IPS-18c (cell line): ENCODE data around the gene SERGEF.

Experiments used
- H3K4me3 ChIP-seq: 2 replicates; pipeline ENCODE4 v1.7.0; 2013; ENCODE audit warnings: low read depth, mild to moderate bottlenecking, low read length, moderate library complexity; ENCODE audit not compliant: insufficient read depth
- H3K9me3 ChIP-seq: one replicate; pipeline ENCODE4 v1.6.1; 2013; ENCODE audit warnings: mild to moderate bottlenecking, low read length, moderate library complexity; ENCODE audit not compliant: control insufficient read depth, insufficient read depth

Gene SERGEF

GRCh38 chr11:17767301-17767885 lies 245.5 kb downstream of the SERGEF start:
- H3K9me3 ChIP-seq: no peaks in the 10 kb centered on the region
- no peak overlapping the region for H3K4me3 ChIP-seq

- no peak overlapping the region for H3K4me3 ChIP-seq
- H3K9me3 ChIP-seq: no peaks in the 10 kb centered on the region
Measured at GRCh38 chr11:17766590-17766989, 246.3 kb downstream of the SERGEF start.

GRCh38 chr11:17766073-17766359 lies 246.8 kb downstream of the SERGEF start:
- Histone ChIP-seq H3K4me3 (no peak overlapping the region), H3K9me3 (no peaks in the 10 kb centered on the region)

DNA sequence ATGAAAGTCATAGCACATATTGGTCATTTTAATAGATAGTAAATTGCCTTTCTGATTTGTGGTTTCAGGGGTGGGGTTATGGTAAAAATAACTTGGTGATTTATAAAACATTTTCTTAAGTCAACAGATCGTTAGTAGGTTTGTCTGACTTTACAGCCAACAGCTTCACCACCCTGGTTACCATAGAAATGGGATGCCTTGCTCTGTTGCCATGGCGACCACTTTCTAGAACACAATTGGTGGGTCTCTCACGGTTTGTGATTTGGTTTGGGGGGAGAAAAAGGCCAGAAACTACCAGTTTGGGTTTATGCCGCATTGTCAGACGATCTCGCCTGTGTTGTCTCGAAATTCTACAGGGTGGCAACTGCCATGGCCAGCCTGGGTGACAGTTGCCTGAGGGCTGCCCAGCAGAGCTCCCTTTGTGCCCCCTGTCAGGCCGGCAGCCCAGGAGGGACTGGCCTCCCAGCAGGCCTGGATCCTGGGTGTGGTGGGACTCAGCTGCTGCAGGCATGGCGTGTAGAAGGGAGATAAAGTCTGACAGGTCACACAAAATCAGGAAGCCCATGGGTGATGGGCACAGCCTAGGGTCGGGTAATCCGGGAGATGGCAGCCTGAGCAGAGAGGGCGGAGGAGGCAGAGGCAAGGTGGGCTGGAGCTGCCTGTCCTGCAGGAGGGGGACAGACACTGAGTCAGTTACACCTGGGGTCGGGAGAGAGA lies 247.3 kb downstream of the SERGEF start:
- Histone ChIP-seq H3K4me3 (no peak overlapping the region), H3K9me3 (no peaks in the 10 kb centered on the region)

DNA sequence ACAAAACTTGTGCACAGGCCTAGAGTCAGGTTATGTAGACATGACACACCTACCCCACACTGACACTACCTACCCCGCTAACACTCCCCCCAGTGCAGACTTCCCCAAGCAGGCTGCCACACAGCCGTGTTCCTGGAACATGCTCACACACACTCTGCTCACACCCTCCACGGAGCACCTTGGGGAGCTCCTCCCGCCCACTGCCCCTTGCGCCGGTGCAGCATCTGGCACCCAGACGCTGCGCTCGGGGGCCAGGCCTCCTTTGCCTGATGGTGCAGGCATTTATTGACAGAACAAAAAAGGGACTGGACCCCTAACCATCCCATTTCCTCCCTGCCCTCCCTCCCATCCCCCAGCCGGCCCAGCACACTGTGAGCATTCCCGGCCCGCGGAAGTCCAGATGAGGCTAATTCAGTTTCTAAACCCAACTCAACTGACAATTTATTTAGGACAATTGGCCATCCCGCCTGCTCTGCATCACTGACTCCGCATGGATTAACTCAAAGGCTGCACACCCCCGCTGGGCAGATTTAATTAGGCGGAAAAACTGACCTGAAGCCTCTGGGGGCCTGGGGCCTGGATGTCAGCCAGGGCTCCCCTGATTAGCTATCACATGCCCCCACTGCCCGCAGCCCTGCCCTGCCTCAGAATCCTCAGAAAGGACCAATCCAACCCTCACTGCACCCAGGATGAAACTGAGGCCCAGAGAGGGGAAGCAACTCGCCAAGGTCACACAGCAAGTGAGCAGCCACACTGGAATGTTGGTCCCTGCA lies 248.2 kb downstream of the SERGEF start:
- H3K9me3 ChIP-seq: no peaks in the 10 kb centered on the region
- no peak overlapping the region for H3K4me3 ChIP-seq

GRCh38 chr11:17763703-17764102 lies 249.1 kb downstream of the SERGEF start:
- Histone ChIP-seq H3K4me3 (no peak overlapping the region), H3K9me3 (no peaks in the 10 kb centered on the region)

- Histone ChIP-seq H3K9me3 (no peaks in the 10 kb centered on the region), H3K4me3 (no peak overlapping the region)
Measured at GRCh38 chr11:17763244-17763643, 249.6 kb downstream of the SERGEF start.

DNA sequence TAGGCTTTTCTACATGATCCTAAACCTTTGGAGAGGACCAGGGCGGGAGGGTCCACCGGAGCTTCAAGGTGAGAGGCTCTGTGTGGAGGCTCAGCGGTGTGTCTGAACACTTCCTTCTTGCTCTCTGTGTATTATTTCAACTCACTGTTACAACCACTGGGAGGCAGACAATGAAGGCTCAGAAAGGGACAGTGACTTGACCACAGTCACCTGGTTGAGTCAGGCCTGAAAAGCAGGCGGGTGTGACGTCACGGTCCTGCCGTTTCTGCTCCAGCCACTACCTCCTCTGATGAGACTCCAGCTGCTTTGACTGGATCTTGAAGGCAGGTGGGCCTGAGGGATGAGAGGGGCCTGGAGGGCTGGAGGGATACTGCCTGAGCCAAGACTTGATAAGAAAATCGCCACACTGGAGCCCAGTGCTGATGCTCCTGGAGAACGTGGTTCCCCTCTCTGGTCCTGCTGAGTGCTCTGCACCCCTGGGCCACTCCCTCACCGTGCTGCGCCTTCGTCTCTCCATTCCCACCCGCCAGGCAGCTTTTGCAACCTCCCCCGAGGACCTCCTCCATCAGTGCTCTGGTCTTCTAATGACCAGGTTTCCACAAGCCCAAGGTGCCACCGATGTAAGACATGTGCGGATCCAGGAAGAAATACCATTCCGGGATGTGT lies 250.4 kb downstream of the SERGEF start:
- Histone ChIP-seq H3K9me3 (no peaks in the 10 kb centered on the region), H3K4me3 (no peak overlapping the region)

DNA sequence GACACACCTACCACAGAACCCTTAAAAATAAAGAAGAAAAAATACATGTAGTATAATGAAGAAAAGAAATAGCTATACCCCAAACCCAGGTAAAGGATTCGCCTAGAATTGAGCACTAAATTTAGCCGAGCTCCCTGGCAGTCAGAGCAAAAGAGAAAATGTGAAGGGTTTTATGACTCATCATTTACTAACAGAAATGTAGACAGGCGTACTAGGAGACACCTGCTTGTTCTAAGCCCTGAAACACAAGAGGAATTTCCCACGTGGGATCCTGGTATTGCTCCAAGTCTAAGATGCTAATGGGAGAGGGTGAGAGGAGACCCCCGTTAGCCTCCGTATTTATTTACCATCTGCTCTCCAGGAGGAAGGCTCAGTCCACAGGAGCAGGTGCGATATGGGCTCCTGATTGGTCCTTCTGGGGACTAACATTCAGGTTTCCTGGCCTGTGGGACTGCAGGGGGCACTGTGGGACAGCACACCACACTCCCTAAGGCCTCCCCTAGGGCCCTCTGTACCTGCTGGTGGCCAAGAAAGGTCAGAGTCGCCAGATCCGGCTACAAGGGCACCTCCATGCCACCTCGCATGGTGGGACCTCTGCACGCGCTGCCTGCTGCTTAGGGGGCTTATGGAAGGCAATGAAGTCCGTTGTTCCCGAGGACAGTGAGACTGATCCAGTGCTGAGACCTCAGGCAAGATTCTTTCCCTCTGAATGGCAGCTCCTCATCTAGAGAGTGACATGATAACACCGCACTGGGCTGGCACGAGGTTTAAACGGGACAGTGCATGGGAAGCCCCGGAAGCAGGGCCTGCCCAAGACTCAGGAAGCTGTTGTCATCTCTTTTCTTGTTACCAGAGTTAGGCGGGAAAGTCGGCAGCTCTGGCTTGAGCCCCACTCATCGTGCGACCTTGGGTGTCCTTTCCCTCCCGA lies 252.5 kb downstream of the SERGEF start:
- Histone ChIP-seq H3K4me3 (no peak overlapping the region), H3K9me3 (no peaks in the 10 kb centered on the region)

DNA sequence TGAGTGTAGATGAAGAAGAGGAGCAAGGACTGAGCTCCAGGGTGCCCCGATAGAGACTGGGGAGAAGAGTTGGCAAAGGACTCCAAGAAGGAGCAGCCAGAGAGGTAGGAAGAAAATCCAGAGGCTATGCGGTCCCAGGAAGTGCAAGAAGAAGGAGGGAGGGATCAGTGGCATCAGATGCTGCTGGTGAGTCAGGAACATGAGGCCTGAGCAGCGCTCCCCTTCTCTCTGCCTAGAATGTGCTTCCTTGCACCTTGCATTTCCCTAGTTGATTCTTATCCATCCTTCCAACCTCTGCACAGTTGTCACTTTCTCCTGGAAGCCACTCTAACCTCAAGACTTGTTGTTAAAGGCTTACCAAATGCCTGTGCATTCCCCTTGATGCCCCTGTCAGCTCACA lies 257.0 kb downstream of the SERGEF start:
- Histone ChIP-seq H3K9me3 (no peaks in the 10 kb centered on the region), H3K4me3 (no peak overlapping the region)

- Histone ChIP-seq H3K9me3 (no peaks in the 10 kb centered on the region), H3K4me3 (no peak overlapping the region)
Measured at GRCh38 chr11:17753641-17754040, 259.2 kb downstream of the SERGEF start.

DNA sequence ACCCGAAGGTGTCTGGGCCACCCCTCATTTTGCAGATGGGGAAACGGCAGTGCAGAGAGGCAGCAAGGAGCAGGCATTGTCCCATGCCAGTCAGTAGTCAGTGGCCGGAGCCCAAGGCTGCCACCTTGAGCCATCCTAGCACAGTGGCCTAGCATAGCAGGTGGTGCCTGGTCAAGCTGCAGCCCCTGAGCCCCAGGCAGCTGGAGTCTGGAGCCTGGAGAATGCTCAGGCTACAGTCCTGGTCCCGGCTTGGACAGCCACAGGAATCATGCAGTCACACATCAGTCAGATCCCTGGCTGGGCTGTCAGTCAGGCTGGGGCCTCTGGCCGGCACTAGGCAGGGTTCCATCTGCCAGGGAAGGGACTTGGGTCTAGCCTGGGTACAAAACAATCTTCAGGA lies 259.7 kb downstream of the SERGEF start:
- no peak overlapping the region for H3K4me3 ChIP-seq
- H3K9me3 ChIP-seq: no peaks in the 10 kb centered on the region

DNA sequence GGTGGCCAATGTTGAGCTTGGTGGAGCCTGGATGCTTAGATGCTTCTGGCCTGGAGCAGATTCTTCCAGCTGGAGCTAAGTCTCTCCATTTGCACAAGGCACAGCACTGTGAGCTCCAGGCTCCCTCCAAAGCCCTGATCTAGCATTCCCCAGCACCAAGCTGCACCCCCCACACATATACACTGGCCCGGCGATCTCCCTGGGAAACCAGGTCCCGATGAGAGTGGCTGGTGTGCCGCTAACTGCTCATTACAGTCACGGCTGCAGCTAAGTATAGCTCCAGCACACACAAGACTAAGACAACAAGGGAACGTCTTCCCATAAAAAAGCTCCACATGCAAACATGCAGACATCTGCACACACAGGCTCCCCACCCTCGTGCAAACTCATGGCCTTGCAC lies 260.7 kb downstream of the SERGEF start:
- no peaks in the 10 kb centered on the region for H3K9me3 ChIP-seq

DNA sequence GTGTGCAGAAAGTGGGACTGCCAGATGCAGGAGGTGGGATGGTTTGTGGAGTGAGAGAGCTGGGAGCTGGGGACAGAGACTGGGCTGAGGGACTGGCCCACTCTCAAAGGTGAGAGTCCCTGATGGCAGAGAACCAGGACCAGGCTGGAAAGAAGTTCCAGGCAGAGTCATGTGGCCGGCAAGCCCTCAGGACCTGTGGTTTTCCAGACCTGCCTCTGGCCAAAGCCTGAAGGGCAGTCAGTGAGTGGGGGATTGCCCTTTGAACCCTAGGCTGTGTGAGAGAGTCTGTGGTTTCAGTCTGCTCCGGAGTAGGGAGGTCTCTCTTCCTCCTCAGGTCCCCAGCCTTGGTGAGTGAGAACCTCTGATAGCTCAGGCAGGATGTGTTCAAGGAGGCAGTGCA lies 261.3 kb downstream of the SERGEF start:
- Histone ChIP-seq H3K4me3 (no peak overlapping the region), H3K9me3 (no peaks in the 10 kb centered on the region)

More for the DNA sequence above, 260.7 kb downstream of the SERGEF start:
- H3K4me3 ChIP-seq: no peak overlapping the region

DNA sequence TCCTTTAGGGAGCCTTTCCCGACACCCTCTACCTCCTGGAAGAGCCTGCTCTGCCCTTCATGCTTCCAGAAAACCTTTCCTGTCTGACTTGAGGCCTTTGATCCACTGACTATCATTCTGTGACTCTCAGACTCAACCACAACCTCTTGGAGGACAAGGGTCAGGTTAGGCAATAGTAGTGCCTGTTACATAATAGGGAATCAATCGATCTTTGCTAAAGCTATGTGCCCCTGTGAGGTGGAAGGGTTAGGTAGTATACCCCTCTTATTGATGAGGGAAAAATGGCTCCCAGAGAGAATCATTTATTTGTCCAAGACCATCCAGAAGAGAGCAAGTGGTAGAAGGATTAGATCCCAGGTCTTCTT lies 262.1 kb downstream of the SERGEF start:
- Histone ChIP-seq H3K9me3 (no peaks in the 10 kb centered on the region), H3K4me3 (no peak overlapping the region)

- H3K9me3 ChIP-seq: no peaks in the 10 kb centered on the region
- H3K4me3 ChIP-seq: no peak overlapping the region
Measured at GRCh38 chr11:17750013-17750800, 262.6 kb downstream of the SERGEF start.
